HG02642 (cell line): ENCODE data around the gene TBX21.
"Not testable (repeated sequence)": the region's sequence is repeated elsewhere in the genome, so short reads cannot be mapped to it uniquely, and the experiment has no call there.

Experiments used
- ATAC-seq: cut with Tn5 transposase; IDR thresholded peaks from one replicate; pipeline ENCODE4 v1.9.1; 2021; ENCODE audit warnings: mild to moderate bottlenecking; ENCODE audit not compliant: unreplicated experiment, poor library complexity

Gene TBX21

GRCh38 chr17:47728214-47728877 is 4.7 kb upstream of the TBX21 start:
- no peak for ATAC-seq

GRCh38 chr17:47729476-47729875 is 3.6 kb upstream of the TBX21 start:
- ATAC-seq = no peak

- no peak for ATAC-seq
Observed at GRCh38 chr17:47730681-47731080, 2.4 kb upstream of the TBX21 start.

GRCh38 chr17:47731396-47731795 is 1.6 kb upstream of the TBX21 start:
- no peak for ATAC-seq

- ATAC-seq = no peak
Observed at GRCh38 chr17:47732399-47733046, 513 bp upstream of the TBX21 start.

- peak; percentile 28 for ATAC-seq
Observed at GRCh38 chr17:47733674-47734410, 806 bp downstream of the TBX21 start.

- ATAC-seq = no peak
Observed at GRCh38 chr17:47735139-47735464, 2.1 kb downstream of the TBX21 start.

- ATAC-seq = peak; percentile 51
Observed at GRCh38 chr17:47735536-47736011, 2.5 kb downstream of the TBX21 start.

- no peak for ATAC-seq
Observed at GRCh38 chr17:47736501-47737495, 3.8 kb downstream of the TBX21 start.

- no peak for ATAC-seq
Observed at GRCh38 chr17:47738178-47738577, 5.1 kb downstream of the TBX21 start.

GRCh38 chr17:47739150-47739549 is 6.1 kb downstream of the TBX21 start:
- ATAC-seq = no peak

GRCh38 chr17:47739945-47740344 is 6.9 kb downstream of the TBX21 start:
- not testable (repeated sequence) for ATAC-seq

- ATAC-seq = no peak
Observed at GRCh38 chr17:47741109-47741792, 8.2 kb downstream of the TBX21 start.

GRCh38 chr17:47741793-47742145 is 8.7 kb downstream of the TBX21 start:
- no peak for ATAC-seq

- ATAC-seq = no peak
Observed at GRCh38 chr17:47742319-47743181, 9.5 kb downstream of the TBX21 start.

- ATAC-seq = no peak
Observed at GRCh38 chr17:47744168-47745036, 11.4 kb downstream of the TBX21 start.

- ATAC-seq = no peak
Observed at GRCh38 chr17:47745037-47745380, 12.0 kb downstream of the TBX21 start.

- ATAC-seq = no peak
Observed at GRCh38 chr17:47751471-47751870, 18.4 kb downstream of the TBX21 start.
